ENCODE measurements around the gene KCND3.

The KCND3 gene

GRCh38 chr1:111777301-111777700 is 212.2 kb downstream of the KCND3 start:
- TF ChIP-seq ZC3H10 (CRISPR knock-in tag; IDR thresholded peaks at IDR 0.05) (no peak), OSR1 (CRISPR knock-in tag; IDR thresholded peaks at IDR 0.05) (no peak), ZFP30 (CRISPR knock-in tag; IDR thresholded peaks at IDR 0.05) (no peak), CSDC2 (CRISPR knock-in tag; IDR thresholded peaks at IDR 0.05) (no peak), SNAI2 (CRISPR knock-in tag; IDR thresholded peaks at IDR 0.05) (no peak), TOX (CRISPR knock-in tag; IDR thresholded peaks at IDR 0.05; ENCODE audit: borderline replicate concordance) (no peak), ZNF565 (CRISPR knock-in tag; conservative IDR thresholded peaks at IDR 0.05; ENCODE audit: low read depth) (no peak), PPARA (CRISPR knock-in tag; IDR thresholded peaks at IDR 0.05; ENCODE audit: borderline replicate concordance) (no peak), ISL1 (CRISPR knock-in tag; IDR thresholded peaks at IDR 0.05) (no peak), ZNF70 (CRISPR knock-in tag; IDR thresholded peaks at IDR 0.05) (no peak), ZFP3 (CRISPR knock-in tag; IDR thresholded peaks at IDR 0.05) (no peak), ZNF8 (CRISPR knock-in tag; IDR thresholded peaks at IDR 0.05) (no peak), BACH2 (CRISPR knock-in tag; IDR thresholded peaks at IDR 0.05; ENCODE audit: borderline replicate concordance) (no peak)
- ATAC-seq, result no peak

GRCh38 chr1:111776861-111777260 is 212.6 kb downstream of the KCND3 start:
- TF ChIP-seq RARB (CRISPR knock-in tag; IDR thresholded peaks at IDR 0.05) (no peak), ZNF565 (CRISPR knock-in tag; conservative IDR thresholded peaks at IDR 0.05; ENCODE audit: low read depth) (no peak), ISL1 (CRISPR knock-in tag; IDR thresholded peaks at IDR 0.05) (no peak), OSR1 (CRISPR knock-in tag; IDR thresholded peaks at IDR 0.05) (no peak), ZFP30 (CRISPR knock-in tag; IDR thresholded peaks at IDR 0.05) (no peak), ZC3H10 (CRISPR knock-in tag; IDR thresholded peaks at IDR 0.05) (no peak), CSDC2 (CRISPR knock-in tag; IDR thresholded peaks at IDR 0.05) (no peak), PPARA (CRISPR knock-in tag; IDR thresholded peaks at IDR 0.05; ENCODE audit: borderline replicate concordance) (no peak), ARNTL (CRISPR knock-in tag; IDR thresholded peaks at IDR 0.05; ENCODE audit: borderline replicate concordance, low read depth) (no peak), ZFP3 (CRISPR knock-in tag; IDR thresholded peaks at IDR 0.05) (no peak), POU6F1 (CRISPR knock-in tag; IDR thresholded peaks at IDR 0.05; ENCODE audit: borderline replicate concordance, low read depth) (no peak), CREB5 (CRISPR knock-in tag; IDR thresholded peaks at IDR 0.05; ENCODE audit: low read depth) (no peak), ESRRG (CRISPR knock-in tag; IDR thresholded peaks at IDR 0.05) (no peak), ZNF8 (CRISPR knock-in tag; IDR thresholded peaks at IDR 0.05) (no peak), TCF4 (CRISPR knock-in tag; IDR thresholded peaks at IDR 0.05; ENCODE audit: borderline replicate concordance) (no peak), SNAI2 (CRISPR knock-in tag; IDR thresholded peaks at IDR 0.05) (no peak)
- no peak for ATAC-seq

GRCh38 chr1:111776391-111776790 is 213.1 kb downstream of the KCND3 start:
- ATAC-seq, result no peak
- TF ChIP-seq CSRNP3 (CRISPR knock-in tag; IDR thresholded peaks at IDR 0.05) (no peak), ARNTL (CRISPR knock-in tag; IDR thresholded peaks at IDR 0.05; ENCODE audit: borderline replicate concordance, low read depth) (no peak), RARB (CRISPR knock-in tag; IDR thresholded peaks at IDR 0.05) (no peak), ESRRG (CRISPR knock-in tag; IDR thresholded peaks at IDR 0.05) (no peak), TOX (CRISPR knock-in tag; IDR thresholded peaks at IDR 0.05; ENCODE audit: borderline replicate concordance) (no peak), PATZ1 (CRISPR knock-in tag; IDR thresholded peaks at IDR 0.05; ENCODE audit: borderline replicate concordance) (no peak), ISL1 (CRISPR knock-in tag; IDR thresholded peaks at IDR 0.05) (no peak), ZNF8 (CRISPR knock-in tag; IDR thresholded peaks at IDR 0.05) (no peak), POU6F1 (CRISPR knock-in tag; IDR thresholded peaks at IDR 0.05; ENCODE audit: borderline replicate concordance, low read depth) (no peak), TSHZ2 (CRISPR knock-in tag; IDR thresholded peaks at IDR 0.05) (no peak), GLIS3 (CRISPR knock-in tag; IDR thresholded peaks at IDR 0.05) (no peak), ZFP30 (CRISPR knock-in tag; IDR thresholded peaks at IDR 0.05) (no peak), CSDC2 (CRISPR knock-in tag; IDR thresholded peaks at IDR 0.05) (no peak)

All from SK-N-SH treated with all-trans-retinoic acid at 6 μM for 48 hours (cell line).